COR-L47 (cell line): Measurements from ENCODE around the gene TTC16.

ENCODE experiments used
- DNase-seq: peaks from one replicate; lab custom pipeline; 2025; lab: John Stamatoyannopoulos, UW

The TTC16 gene

GRCh38 chr9:127720865-127721227 is 5.0 kb downstream of the TTC16 start:
- DNase-seq: no peak

- DNase-seq: peak; percentile 90
Observed at GRCh38 chr9:127721391-127721821, 5.5 kb downstream of the TTC16 start.

GRCh38 chr9:127722055-127722745 is 6.3 kb downstream of the TTC16 start:
- DNase-seq: peak; percentile 70

GRCh38 chr9:127723013-127723412 is 7.1 kb downstream of the TTC16 start:
- no peak for DNase-seq

GRCh38 chr9:127723444-127723843 is 7.6 kb downstream of the TTC16 start:
- peak; percentile 59 for DNase-seq

GRCh38 chr9:127724012-127724411 is 8.1 kb downstream of the TTC16 start:
- DNase-seq: no peak

- DNase-seq: no peak
Observed at GRCh38 chr9:127726871-127727270, 11.0 kb downstream of the TTC16 start.

GRCh38 chr9:127728808-127729207 is 12.9 kb downstream of the TTC16 start:
- no peak for DNase-seq

- no peak for DNase-seq
Observed at GRCh38 chr9:127729522-127730256, 13.8 kb downstream of the TTC16 start.

- DNase-seq: no peak
Observed at GRCh38 chr9:127730262-127730661, 14.4 kb downstream of the TTC16 start.

- DNase-seq: no peak
Observed at GRCh38 chr9:127730799-127731410, 15.0 kb downstream of the TTC16 start.

- DNase-seq: no peak
Observed at GRCh38 chr9:127731938-127732337, 16.1 kb downstream of the TTC16 start.

GRCh38 chr9:127732444-127732843 is 16.6 kb downstream of the TTC16 start:
- no peak for DNase-seq

- DNase-seq: no peak
Observed at GRCh38 chr9:127733614-127734013, 17.7 kb downstream of the TTC16 start.

- no peak for DNase-seq
Observed at GRCh38 chr9:127734247-127734746, 18.4 kb downstream of the TTC16 start.

GRCh38 chr9:127734747-127735529 is 19.1 kb downstream of the TTC16 start, which contains the start of gene TOR2A:
TSS of gene TOR2A (minus strand) at chr9:127735294. CDS start at chr9:127735270, 24 bp downstream.
- peak; percentile 97 for DNase-seq

- no peak for DNase-seq
Observed at GRCh38 chr9:127735530-127736185, 19.8 kb downstream of the TTC16 start.

GRCh38 chr9:127738666-127739065 is 22.8 kb downstream of the TTC16 start:
- no peak for DNase-seq

GRCh38 chr9:127739614-127740330 is 23.9 kb downstream of the TTC16 start:
- no peak for DNase-seq

GRCh38 chr9:127741831-127742434 is 26.1 kb downstream of the TTC16 start:
- DNase-seq: no peak
